Stimulated activated CD4-positive, alpha-beta T cell treated with anti-CD3 and anti-CD28 coated beads, Interleukin-15, amount 100 ng/mL, for 48 hours (primary cell): ENCODE results near the gene CXCL10.

Experiments
- DNase-seq, 2 donors: peaks; one replicate each; pipeline ENCODE4 v3.0.0-alpha.2; 2020; ENCODE audit warnings: low read depth in 2 of 2

The CXCL10 gene

GRCh38 chr4:75992462-75992861 lies 30.8 kb downstream of the CXCL10 start:
- no peak for DNase-seq

- DNase-seq: no peak
These were observed 33.3 kb downstream of the CXCL10 start for GRCh38 chr4:75989846-75990528.

- no peak for DNase-seq
These were observed 38.2 kb downstream of the CXCL10 start for GRCh38 chr4:75985116-75985515.

- DNase-seq: no peak
These were observed 42.7 kb downstream of the CXCL10 start for GRCh38 chr4:75980576-75980975.

GRCh38 chr4:75976177-75976576 lies 47.1 kb downstream of the CXCL10 start:
- DNase-seq: no peak

GRCh38 chr4:75973766-75974165 lies 49.5 kb downstream of the CXCL10 start:
- no peak for DNase-seq
